Measurements from ENCODE around the gene SDHAF2.
"Not testable (repeated sequence)": the region's sequence is repeated elsewhere in the genome, so short reads cannot be mapped to it uniquely, and the experiment has no call there.

Gene SDHAF2

DNA sequence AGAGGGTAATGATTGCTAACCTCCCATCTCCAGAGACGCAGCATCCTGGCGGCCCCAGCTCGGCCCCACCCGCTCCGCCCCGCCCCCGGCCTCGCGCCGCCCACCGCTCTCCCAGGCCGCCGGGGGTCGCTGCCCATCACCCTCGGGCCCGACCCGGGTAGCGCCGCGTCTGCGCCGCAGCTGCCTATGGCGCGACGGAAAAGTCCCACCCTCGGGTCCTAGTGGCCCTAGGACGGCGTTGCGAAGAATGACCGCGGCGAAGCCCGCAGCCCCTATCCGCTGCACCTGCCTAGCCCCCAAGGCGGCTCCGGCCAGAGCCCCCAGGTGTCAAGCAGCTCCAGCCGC lies 606 bp upstream of the SDHAF2 start:
- no peak for DNase-seq

DNA sequence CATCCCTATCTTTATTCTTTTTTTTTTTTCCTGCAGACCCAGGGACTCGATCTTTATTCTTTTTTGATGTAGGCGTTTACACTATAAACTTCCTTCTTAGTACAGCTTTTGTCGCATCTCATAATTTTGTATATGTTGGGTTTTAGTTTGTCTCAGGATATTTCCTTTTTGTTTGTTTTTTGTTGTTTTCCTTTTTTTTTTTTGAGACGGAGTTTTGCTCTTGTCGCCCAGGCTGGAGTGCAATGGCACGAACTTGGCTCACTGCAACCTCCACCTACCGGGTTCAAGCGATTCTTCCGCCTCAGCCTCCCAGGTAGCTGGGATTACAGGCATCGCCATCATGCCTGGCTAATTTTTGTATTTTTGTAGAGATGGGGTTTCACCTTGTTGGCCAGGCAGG lies 915 bp downstream of the SDHAF2 start:
- not testable (repeated sequence) for DNase-seq

DNA sequence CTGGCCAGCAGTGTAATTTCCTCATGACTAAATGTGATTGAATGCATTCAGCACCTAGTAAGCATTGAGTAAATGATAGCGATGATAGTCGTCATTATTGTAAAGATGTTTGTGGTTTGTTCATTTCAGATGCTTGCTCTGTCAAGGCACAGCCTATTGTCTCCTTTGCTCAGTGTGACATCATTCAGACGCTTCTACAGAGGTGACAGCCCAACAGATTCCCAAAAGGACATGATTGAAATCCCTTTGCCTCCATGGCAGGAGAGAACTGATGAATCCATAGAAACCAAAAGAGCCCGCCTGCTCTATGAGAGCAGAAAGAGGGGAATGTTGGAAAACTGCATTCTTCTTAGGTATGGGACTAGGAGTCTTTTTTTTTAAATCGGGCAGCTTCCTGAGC lies 7.6 kb downstream of the SDHAF2 start:
- no peak for DNase-seq

- DNase-seq: no peak
Measured at GRCh38 chr11:61439615-61440014, 9.7 kb downstream of the SDHAF2 start.

DNA sequence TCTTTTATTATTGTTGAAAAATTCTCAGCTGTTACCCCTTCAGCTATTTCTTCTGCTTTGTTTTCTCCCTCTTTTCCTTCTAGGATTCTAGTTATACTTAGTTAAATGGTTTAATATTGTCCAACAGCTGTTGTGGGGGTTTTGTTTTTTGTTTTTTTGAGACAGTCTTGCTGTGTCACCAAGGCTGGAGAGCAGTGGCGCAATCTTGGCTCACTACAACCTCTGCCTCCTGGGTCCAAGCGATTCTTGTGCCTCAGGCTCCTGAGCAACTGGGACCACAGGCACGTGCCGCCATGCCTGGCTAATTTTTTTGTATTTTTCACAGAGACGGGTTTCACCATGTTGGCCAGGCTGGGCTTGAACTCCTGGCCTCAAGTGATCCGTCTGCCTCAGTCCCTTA lies 12.7 kb downstream of the SDHAF2 start:
- DNase-seq: no peak

- no peak for DNase-seq
Measured at GRCh38 chr11:61445516-61445915, 15.6 kb downstream of the SDHAF2 start.

- peak; percentile 79 to 86 for DNase-seq
Measured at GRCh38 chr11:61446211-61446651, 16.3 kb downstream of the SDHAF2 start.

DNA sequence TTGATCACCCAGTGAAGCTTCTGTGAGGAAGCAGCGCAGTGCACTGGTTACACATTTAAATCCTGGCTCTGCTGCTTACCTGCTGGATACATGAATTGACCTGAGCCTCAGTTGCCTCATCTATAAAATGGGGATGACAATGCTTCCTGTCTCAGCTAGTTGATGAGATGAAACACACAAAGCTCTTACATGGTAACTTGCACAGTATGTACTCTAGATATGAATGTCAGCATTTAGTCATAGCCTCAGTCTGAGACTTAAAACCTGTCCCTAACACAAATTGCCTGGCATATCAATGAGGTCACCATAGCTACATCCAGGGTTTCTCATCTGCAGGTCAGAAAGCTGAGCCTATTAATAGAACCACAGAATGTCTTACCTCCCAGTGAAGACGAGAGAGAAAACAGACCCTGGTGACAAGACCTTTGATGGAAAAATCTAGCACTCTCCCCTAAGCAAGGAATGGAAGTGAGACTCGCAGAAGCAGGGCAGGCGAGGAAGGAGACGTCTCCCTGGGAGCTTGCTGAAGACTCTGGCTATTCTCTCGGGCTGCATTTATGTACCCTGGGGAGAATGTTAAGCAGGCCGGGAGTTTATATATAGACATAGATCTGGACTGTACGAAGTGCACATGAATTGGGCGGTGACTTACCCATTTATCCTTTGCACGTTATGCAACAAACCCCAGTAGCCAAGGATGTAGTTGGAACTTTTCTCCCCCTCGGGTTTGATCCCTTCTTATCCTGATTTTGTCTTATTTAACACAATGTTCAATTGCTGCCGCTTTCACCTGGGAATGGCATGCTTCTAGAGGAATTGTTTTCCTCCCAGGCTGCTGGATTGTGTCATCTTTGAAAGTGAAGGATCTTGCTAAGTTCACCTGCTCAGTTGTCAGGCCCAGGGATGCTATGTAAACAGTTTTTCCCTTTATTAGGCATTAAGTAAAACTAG lies 18.0 kb downstream of the SDHAF2 start:
- DNase-seq: peak in 1 of 2 donors; percentile 24

- DNase-seq: no peak
Measured at GRCh38 chr11:61448552-61448927, 18.6 kb downstream of the SDHAF2 start.

GRCh38 chr11:61452825-61453224 lies 22.9 kb downstream of the SDHAF2 start:
- DNase-seq: no peak

GRCh38 chr11:61453695-61454094 lies 23.8 kb downstream of the SDHAF2 start:
- no peak for DNase-seq

- no peak for DNase-seq
Measured at GRCh38 chr11:61454520-61454919, 24.6 kb downstream of the SDHAF2 start.

- DNase-seq: no peak
Measured at GRCh38 chr11:61460474-61460881, 30.6 kb downstream of the SDHAF2 start.

DNA sequence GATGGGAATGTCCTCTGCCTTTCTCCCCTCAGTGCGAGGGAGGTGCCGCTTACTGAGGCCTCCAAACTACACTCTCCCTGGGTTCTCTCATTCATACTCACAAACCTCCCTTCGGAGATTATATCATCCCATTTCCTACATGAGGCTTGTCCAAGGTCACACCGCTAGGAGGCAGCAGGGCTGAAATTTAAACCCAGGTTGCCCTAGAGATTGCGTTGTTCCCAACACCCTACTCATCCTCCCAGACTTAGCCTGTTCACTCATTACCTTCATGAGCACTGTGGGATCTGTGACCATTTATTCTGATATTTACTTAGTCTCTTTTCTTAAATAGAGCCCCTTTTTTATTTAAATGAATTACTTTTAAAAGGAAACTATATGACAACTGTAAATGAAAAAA lies 31.1 kb downstream of the SDHAF2 start:
- DNase-seq: no peak

DNA sequence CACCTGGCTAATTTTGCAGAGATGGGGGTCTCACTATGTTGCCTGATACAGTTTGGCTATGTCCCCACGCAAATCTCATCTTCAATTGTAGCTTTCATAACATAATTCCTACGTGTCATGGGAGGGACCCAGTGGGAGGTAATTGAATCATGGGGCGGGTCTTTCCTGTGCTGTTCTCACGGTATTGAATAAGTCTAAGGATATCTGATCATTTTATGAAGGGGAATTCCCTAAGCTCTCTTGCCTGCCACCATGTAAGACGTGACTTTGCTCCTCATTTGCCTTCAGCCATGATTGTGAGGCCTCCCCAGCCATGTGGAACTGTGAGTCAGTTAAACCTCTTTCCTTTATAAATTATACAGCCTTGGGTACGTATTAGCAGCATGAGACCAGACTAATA lies 37.7 kb downstream of the SDHAF2 start:
- DNase-seq: not testable (repeated sequence)

GRCh38 chr11:61468002-61468401 lies 38.1 kb downstream of the SDHAF2 start:
- DNase-seq: no peak

- no peak for DNase-seq
Measured at GRCh38 chr11:61472282-61472681, 42.4 kb downstream of the SDHAF2 start.

DNA sequence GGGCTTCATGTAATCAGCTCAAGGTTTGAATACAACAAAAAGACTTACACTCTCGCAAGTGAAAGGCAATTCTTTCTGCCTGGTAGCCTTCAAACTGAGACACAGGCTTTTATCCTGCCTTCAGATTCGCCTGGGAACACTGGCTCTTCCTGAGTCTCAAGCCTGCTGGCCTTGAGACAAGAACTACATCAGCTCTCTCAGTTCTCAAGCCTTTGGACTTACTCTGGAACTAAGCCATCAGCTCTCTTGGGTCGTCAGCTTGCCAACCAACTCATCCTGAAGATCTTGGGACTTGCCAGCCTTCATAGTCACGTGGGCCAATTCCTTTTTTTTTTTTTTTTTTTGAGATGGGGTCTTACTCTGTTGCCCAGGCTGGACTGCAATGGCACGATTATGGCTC lies 42.9 kb downstream of the SDHAF2 start:
- DNase-seq: peak in 1 of 2 donors; percentile 62

- no peak for DNase-seq
Measured at GRCh38 chr11:61473370-61474012, 43.6 kb downstream of the SDHAF2 start.

- DNase-seq: no peak
Measured at GRCh38 chr11:61474013-61474643, 44.2 kb downstream of the SDHAF2 start.

GRCh38 chr11:61475433-61475832 lies 45.5 kb downstream of the SDHAF2 start:
- no peak for DNase-seq

DNA sequence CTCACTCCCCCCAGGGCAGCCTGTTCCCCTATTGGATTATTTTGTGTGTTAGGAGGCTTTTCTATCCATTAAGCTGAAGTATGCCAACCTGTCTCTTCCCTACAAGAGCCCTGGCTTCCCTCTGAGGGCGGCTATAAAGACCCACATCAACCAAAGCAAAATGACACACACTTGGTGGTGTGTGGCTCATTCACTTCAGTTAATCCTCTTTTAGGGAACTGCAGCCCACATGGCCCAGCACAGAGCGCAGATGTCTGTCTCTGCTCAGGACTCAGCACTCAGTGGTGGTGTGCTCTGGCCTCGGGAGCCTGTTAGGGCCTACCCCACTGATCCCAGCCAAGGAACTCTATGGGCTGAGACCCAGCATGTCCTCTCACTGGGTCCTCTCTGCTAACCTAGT lies 46.4 kb downstream of the SDHAF2 start:
- no peak for DNase-seq

DNA sequence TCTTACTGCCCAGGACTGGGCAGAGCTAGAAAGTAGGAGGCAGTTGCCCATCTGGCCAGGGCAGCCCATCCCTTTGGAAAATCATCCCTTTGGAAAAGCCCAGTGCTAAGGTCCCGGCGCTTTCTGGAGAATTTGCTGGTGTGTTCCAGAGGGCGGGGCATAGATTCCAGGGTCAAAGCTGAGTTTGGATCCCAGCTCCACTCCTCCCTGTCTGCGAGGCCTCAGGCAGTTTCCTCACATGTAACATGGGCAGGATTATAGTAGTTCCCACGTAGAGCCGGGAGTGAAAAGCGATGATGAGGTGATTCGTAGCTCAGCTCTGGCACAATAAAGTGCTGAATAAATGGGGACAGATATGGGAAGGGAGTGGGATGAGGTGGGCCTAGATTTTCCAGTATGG lies 47.2 kb downstream of the SDHAF2 start:
- DNase-seq: no peak

DNA sequence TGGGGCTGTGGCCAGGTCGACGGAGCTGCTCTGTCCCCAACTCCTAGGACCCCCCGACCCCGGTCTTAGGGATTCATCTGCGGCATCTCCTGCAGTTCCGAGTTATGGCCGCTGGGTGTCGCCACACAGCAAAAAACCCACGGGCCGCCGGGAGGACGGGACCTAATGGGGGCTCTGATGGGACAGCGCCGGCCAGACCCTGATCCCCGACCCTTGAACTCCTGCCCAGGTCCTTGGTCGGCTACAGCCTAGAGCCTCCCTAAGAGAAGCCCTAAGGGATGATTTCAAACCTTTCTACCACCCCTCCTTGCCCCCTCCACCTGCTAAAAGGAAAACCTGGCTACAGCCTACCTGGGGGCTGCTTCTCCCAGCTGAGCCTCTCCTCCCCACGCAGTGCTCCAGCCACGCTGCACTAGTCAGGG lies 47.8 kb downstream of the SDHAF2 start:
- no peak for DNase-seq
